Measurements from ENCODE around the gene REC8.
"Not testable (repeated sequence)": the region's sequence is repeated elsewhere in the genome, so short reads cannot be mapped to it uniquely, and the experiment has no call there.

The REC8 gene

DNA sequence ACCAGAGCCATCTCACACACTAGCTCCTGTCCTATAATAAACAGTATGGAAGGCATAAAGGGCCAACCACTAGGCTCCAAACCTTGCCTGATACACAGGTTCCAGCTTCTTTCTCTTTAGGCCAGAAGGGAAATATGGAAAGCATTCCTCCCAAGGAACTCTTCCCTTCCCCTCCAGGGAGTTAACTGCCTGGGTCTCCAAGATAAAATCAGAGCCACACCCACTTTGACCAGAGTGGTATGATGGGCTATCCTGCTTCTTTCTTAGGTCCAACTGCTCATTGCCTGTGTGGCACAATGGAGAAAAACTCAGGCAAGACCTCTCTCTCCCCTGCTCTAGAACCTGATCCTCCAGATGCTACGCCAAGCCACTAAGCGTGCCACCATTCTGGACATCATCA, 35.7 kb downstream of the REC8 start:
- TF ChIP-seq, protein P1, sequence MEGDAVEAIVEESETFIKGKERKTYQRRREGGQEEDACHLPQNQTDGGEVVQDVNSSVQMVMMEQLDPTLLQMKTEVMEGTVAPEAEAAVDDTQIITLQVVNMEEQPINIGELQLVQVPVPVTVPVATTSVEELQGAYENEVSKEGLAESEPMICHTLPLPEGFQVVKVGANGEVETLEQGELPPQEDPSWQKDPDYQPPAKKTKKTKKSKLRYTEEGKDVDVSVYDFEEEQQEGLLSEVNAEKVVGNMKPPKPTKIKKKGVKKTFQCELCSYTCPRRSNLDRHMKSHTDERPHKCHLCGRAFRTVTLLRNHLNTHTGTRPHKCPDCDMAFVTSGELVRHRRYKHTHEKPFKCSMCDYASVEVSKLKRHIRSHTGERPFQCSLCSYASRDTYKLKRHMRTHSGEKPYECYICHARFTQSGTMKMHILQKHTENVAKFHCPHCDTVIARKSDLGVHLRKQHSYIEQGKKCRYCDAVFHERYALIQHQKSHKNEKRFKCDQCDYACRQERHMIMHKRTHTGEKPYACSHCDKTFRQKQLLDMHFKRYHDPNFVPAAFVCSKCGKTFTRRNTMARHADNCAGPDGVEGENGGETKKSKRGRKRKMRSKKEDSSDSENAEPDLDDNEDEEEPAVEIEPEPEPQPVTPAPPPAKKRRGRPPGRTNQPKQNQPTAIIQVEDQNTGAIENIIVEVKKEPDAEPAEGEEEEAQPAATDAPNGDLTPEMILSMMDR (IDR thresholded peaks at IDR 0.05; ENCODE audit: low read depth, low read length, missing control alignments): no peak
- H3K4me3 ChIP-seq (ENCODE audit: low read depth, low read length): no peak overlapping the region
- no peak for DNase-seq (ENCODE audit: low read depth)

DNA sequence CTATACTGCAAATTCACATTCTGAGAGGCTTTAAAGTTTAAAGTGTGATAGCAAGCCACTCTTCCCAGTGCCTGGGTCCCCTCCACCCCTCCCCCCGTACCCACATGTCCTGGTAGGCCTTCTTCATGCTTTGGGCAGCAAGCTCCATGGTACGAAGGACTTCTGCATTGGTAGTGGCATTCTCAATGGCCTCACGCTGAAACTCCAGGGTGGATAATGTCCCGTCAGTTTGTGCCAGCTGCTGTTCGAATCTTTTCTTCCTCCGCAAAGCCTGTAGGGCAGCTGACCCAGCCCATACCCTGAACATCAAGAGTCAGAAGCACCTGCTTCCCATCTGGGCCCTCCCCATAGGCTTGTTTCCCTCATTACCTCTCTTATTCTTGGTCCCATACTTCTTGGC, 39.4 kb downstream of the REC8 start:
- TF ChIP-seq, protein P1 (IDR thresholded peaks at IDR 0.05; ENCODE audit: low read depth, low read length, missing control alignments): no peak
- no peak overlapping the region for H3K4me3 ChIP-seq (ENCODE audit: low read depth, low read length)

DNA sequence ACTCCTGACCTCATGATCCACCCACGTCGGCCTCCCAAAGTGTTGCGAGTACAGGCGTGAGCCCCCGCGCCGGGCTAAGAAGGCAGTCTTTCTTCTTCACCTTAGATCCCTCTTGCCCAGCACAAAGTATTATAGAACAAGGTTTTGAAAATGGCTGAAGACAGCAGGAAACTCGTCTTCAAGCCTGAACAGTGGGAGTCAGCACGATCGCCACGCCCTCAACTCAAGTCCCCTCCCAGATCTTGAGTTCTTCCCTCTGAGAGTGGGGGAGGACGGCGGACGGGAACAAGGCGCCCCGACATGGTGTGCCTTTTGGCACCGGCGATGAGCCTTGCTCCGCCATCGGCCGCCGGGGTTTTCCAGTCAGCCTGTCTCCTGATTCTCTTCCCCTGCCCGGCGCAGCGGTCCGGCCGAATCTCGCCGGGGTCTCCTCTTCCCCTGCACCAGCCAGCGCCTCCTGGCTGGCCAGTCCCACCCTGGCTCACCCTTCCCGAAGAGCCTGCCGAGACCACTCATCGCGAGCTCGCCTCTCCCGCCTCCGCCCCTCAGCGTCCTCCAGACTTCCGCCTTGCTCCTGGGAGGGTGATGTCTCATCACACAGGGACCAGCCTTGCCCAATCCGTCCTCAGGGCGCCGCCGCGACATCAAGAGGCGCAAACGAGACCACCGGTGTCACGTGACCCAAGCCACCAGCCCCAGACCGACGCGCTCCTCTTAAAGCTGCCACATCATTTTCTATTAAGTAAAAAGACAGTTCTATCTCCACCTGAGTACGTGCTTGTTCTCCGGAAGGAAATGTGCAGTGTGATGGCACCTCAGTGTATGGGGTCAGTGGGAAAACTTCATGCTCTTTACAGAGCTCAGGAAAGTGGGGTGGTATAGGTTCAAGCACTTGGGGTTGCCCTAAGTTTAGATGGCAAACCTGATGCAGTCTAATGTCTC, 41.3 kb downstream of the REC8 start, which contains the start of gene CHMP4A:
Gene CHMP4A, minus strand, starts transcription at position 565 of the 942 bp plus-strand sequence. Its CDS starts 49 bp downstream, at position 516.
- TF ChIP-seq, protein P1 (IDR thresholded peaks at IDR 0.05; ENCODE audit: low read depth, low read length, missing control alignments): no peak
- peak within 1 kb of the TSS; percentile 86 for H3K4me3 ChIP-seq (ENCODE audit: low read depth, low read length)
- DNase-seq (ENCODE audit: low read depth): peak; percentile 96

More for the DNA sequence above, 39.4 kb downstream of the REC8 start:
- no peak for DNase-seq (ENCODE audit: low read depth)

DNA sequence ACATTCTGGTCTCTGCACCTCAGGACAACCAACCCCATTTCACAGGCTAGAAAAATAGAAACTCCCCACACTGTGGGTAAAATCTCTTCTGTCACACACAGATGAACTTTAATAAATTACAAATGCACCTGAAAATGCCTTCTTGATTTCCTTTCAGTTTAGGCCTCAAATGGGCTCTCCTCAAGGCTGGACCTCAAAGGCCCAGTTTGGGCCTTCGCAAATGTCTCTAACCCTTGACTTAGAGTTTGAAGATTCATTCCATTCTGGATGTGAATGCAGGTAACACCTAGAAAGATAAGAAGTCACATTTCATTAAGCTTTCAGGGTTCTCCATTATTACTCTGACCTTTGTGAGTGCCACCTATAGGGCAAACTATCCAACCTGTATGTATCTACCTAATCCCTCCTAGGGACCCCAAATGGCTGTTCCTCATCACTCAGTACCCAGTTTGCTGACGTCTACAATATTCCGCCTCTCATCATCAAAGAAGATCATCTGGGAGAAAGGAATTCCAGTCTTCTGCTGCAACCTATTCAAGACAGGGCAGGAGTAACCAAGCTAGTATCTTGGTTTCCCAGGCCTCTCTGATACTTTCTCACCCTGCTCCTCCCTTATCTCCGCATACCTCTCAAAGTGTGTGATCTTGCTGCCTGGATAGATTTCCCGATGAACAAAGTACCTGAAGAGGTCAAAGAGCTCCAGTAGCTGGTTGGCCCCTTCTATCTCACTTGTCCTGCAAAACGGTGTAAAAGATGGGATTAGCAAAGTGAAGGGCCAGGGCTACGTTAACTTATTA, 42.2 kb downstream of the REC8 start:
- DNase-seq (ENCODE audit: low read depth): no peak
- peak overlapping the region; percentile 86 for H3K4me3 ChIP-seq (ENCODE audit: low read depth, low read length)
- TF ChIP-seq, protein P1 (IDR thresholded peaks at IDR 0.05; ENCODE audit: low read depth, low read length, missing control alignments): peak; percentile 6

DNA sequence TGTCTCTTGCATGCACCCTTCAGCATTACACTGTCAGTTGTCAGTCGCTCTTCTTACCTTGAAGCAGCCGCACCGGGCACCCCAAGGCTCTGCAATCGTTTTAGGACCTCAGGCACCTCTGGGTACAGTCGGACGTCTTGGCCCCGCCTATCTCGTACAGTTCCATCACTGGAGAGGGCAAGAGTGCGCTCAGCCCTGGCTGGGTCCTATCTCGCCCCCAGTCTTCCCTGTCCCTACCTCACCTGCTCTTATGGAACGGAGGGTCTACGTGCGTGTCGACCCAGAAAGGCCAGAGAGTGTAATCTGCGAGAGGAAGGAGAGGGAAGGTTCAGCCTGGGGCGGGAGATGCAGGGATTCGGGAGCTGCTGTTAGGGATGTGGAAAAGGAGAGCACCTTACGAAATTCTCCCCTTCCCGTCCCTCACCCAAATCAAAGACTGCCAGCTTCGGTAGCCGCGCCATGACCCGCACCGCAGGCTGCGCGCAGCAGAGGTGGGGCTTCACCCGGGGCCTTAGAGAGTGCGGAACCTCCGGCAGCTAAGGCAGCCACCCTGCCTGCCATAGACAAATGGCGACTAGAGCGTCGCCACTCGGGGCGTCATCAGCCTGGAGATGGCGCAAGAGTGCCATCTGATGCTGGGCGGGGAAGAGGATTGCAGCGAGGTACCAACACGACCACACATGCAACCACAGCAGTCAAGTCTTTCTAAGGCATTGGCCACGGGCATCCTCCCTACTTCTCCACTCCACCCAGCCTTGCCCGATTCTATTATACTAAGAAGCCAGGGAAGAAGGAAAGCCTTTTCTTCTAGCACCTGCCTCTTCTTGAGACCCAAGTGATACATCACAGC, 43.8 kb downstream of the REC8 start, which contains the start of gene MDP1:
Gene MDP1, minus strand, starts transcription at position 572 of the 850 bp plus-strand sequence. Its CDS starts 111 bp downstream, at position 461.
- DNase-seq (ENCODE audit: low read depth): peak; percentile 74
- TF ChIP-seq, protein P1 (IDR thresholded peaks at IDR 0.05; ENCODE audit: low read depth, low read length, missing control alignments): peak; percentile 88
- peak within 1 kb of the TSS; percentile 81 for H3K4me3 ChIP-seq (ENCODE audit: low read depth, low read length)

DNA sequence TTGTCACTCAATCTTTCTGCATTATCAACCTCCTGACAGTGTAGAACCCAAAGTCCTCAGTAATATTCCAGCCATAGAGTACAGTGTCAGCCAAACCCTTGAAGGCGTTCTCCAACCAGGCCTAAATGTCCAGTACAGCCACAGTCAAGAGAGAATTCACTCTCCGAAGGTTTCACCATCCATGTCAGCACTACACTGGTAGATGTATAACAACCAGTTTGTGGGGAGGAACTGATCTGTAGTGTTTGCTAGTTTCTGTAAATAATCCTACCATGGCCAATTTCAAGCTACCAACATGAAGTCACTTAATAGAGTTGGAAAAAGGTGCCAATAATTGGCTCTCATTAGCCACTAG, 44.4 kb downstream of the REC8 start:
- TF ChIP-seq, protein P1 (IDR thresholded peaks at IDR 0.05; ENCODE audit: low read depth, low read length, missing control alignments): no peak
- DNase-seq (ENCODE audit: low read depth): no peak
- H3K4me3 ChIP-seq (ENCODE audit: low read depth, low read length): peak overlapping the region; percentile 81

DNA sequence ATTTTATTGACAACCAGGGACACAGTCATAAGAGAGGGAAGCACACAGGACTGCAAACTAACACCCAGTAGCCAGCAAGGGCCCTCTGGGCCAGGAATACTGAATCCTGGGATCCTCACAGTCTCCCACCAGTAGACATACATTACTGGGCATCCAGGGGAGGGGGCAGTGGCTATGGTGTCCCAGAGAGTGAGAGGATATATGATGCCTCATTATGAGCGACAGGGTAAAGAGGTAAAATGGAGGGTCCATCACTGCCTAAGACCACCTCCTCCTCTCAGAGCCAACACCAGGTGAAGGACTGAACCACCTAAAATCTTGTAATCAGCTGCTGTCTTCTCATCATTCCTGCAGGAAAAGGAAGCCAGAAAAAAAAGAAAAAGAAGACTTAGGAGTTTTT, 45.0 kb downstream of the REC8 start:
- DNase-seq (ENCODE audit: low read depth): not testable (repeated sequence)

More for the DNA sequence above, 45.0 kb downstream of the REC8 start:
- H3K4me3 ChIP-seq (ENCODE audit: low read depth, low read length): not testable (repeated sequence)

All from GM12864 (cell line).